ENCODE data around the gene RUVBL1.

- TF ChIP-seq PATZ1 (CRISPR knock-in tag; IDR thresholded peaks at IDR 0.05; ENCODE audit: borderline replicate concordance), result no peak
- TF ChIP-seq TOX (CRISPR knock-in tag; IDR thresholded peaks at IDR 0.05; ENCODE audit: borderline replicate concordance), result no peak
- TF ChIP-seq PPARA (CRISPR knock-in tag; IDR thresholded peaks at IDR 0.05; ENCODE audit: borderline replicate concordance), result no peak
- TF ChIP-seq ZNF70 (CRISPR knock-in tag; IDR thresholded peaks at IDR 0.05), result no peak
- no peak for TF ChIP-seq CSRNP3 (CRISPR knock-in tag; IDR thresholded peaks at IDR 0.05)
- no peak for TF ChIP-seq ZFP3 (CRISPR knock-in tag; IDR thresholded peaks at IDR 0.05)
- TF ChIP-seq ZFP30 (CRISPR knock-in tag; IDR thresholded peaks at IDR 0.05), result no peak
- no peak for TF ChIP-seq CREB5 (CRISPR knock-in tag; IDR thresholded peaks at IDR 0.05; ENCODE audit: low read depth)
Measured at GRCh38 chr3:128091586-128091985, 32.0 kb downstream of the RUVBL1 start.

All from SK-N-SH treated with all-trans-retinoic acid at 6 μM for 48 hours (cell line).